HFFc6 (cell line): ENCODE data around the gene GAS2L1. TPM values are rescaled to one million over a fixed set of nuclear protein-coding genes. Genes with fewer than 3 reads are reported as not detected.
A peak's percentile ranks its signal among the peaks of the same experiment; 100 is the strongest.
"Not testable (repeated sequence)": the region's sequence is repeated elsewhere in the genome, so short reads cannot be mapped to it uniquely, and the experiment has no call there.

Experiments
- DNase-seq: peaks from one replicate; pipeline ENCODE4 v3.0.0-alpha.2; 2018
- H3K27ac Mint-ChIP-seq: 2 replicates; pipeline ENCODE4 v1.8.0; 2020; ENCODE audit warnings: mild to moderate bottlenecking, mixed read lengths
- H3K27me3 Mint-ChIP-seq: 2 replicates; pipeline ENCODE4 v1.8.0; 2021; ENCODE audit warnings: mild to moderate bottlenecking, moderate library complexity, mixed read lengths; ENCODE audit not compliant: insufficient read depth
- H3K36me3 Mint-ChIP-seq: 2 replicates; pipeline ENCODE4 v1.8.0; 2021; ENCODE audit warnings: low read depth, mixed read lengths
- H3K4me1 Mint-ChIP-seq: 2 replicates; pipeline ENCODE4 v1.8.0; 2020; ENCODE audit warnings: low read depth, mixed read lengths
- H3K4me3 Mint-ChIP-seq: 2 replicates; pipeline ENCODE4 v1.8.0; 2020; ENCODE audit warnings: mild to moderate bottlenecking, moderate library complexity, mixed read lengths
- H3K9me3 Mint-ChIP-seq: 2 replicates; pipeline ENCODE4 v1.8.0; 2020; ENCODE audit warnings: mild to moderate bottlenecking, mixed read lengths
- CTCF ChIP-seq: fragments of 200-600 bp; sonication (generic); IDR thresholded peaks from 2 replicates; pipeline ENCODE4 v1.5.0; 2021; ENCODE audit warnings: antibody characterized with exemption, mild to moderate bottlenecking
- total RNA-seq, 6 experiments: library from RNA; stranded (reverse); fragmentation: NEBNext Ultra II Directional; extraction: Animal tissue kit (Norgen Biotek cat#: 25700); gene quantifications; 2 replicates in 1 of 6; 3 replicates in 5 of 6; pipeline ENCODE4 v1.2.3, GENCODE V29; 2021

The GAS2L1 gene
- total RNA-seq, 6 experiments from 2014 or later: 40.5 to 48.8 (median 43.3) TPM

GRCh38 chr22:29343313-29343805 is 36.9 kb downstream of the GAS2L1 start:
- Mint-ChIP-seq H3K4me1 (peaks cover 49% of the 10 kb centered on the region), H3K4me3 (peak overlapping the region; percentile 46), H3K36me3 (peaks cover 27% of the 10 kb centered on the region), H3K27me3 (peaks cover 2% of the 10 kb centered on the region), H3K9me3 (no peaks in the 10 kb centered on the region), H3K27ac (peak overlapping the region; percentile 92)
- no peak for TF ChIP-seq CTCF
- DNase-seq: peak; percentile 63

GRCh38 chr22:29344137-29344536 is 37.7 kb downstream of the GAS2L1 start:
- Mint-ChIP-seq H3K9me3 (no peaks in the 10 kb centered on the region), H3K27me3 (peaks cover 2% of the 10 kb centered on the region), H3K27ac (peak overlapping the region; percentile 92), H3K4me3 (peak overlapping the region; percentile 43), H3K4me1 (peaks cover 45% of the 10 kb centered on the region), H3K36me3 (peaks cover 27% of the 10 kb centered on the region)
- DNase-seq: peak; percentile 98
- TF ChIP-seq CTCF: no peak

- H3K4me3 Mint-ChIP-seq, H3K9me3 Mint-ChIP-seq, DNase-seq, H3K27me3 Mint-ChIP-seq: not testable (repeated sequence)
- peaks cover 40% of the 10 kb centered on the region for H3K4me1 Mint-ChIP-seq
- peaks cover 22% of the 10 kb centered on the region for H3K36me3 Mint-ChIP-seq
- H3K27ac Mint-ChIP-seq: peak overlapping the region; percentile 92
Observed at GRCh38 chr22:29344889-29345288, 38.4 kb downstream of the GAS2L1 start.

- no peaks in the 10 kb centered on the region for H3K9me3 Mint-ChIP-seq
- peaks cover 22% of the 10 kb centered on the region for H3K36me3 Mint-ChIP-seq
- peaks cover 40% of the 10 kb centered on the region for H3K4me1 Mint-ChIP-seq
- H3K27ac Mint-ChIP-seq: peak overlapping the region; percentile 72
- no peak for DNase-seq
- no peaks in the 10 kb centered on the region; the same call in none of the 2 replicates for H3K27me3 Mint-ChIP-seq
- H3K4me3 Mint-ChIP-seq: peak overlapping the region; percentile 36; the same call in 1 of the 2 replicates
- TF ChIP-seq CTCF: no peak
Observed at GRCh38 chr22:29345932-29346331, 39.5 kb downstream of the GAS2L1 start.

- no peak for TF ChIP-seq CTCF
- no peaks in the 10 kb centered on the region for H3K9me3 Mint-ChIP-seq
- peaks cover 40% of the 10 kb centered on the region for H3K4me1 Mint-ChIP-seq
- no peak for DNase-seq
- H3K27me3 Mint-ChIP-seq: no peaks in the 10 kb centered on the region; the same call in none of the 2 replicates
- no peak overlapping the region for H3K4me3 Mint-ChIP-seq
- H3K36me3 Mint-ChIP-seq: peaks cover 25% of the 10 kb centered on the region
- H3K27ac Mint-ChIP-seq: no peak overlapping the region
Observed at GRCh38 chr22:29346659-29347058, 40.2 kb downstream of the GAS2L1 start.

- peaks cover 27% of the 10 kb centered on the region for H3K36me3 Mint-ChIP-seq
Observed at GRCh38 chr22:29348041-29348440, 41.6 kb downstream of the GAS2L1 start.

More at GRCh38 chr22:29348041-29348440, 41.6 kb downstream of the GAS2L1 start:
- no peak overlapping the region for H3K4me3 Mint-ChIP-seq
- no peak overlapping the region for H3K27ac Mint-ChIP-seq
- no peak for DNase-seq
- H3K9me3 Mint-ChIP-seq: no peaks in the 10 kb centered on the region
- H3K4me1 Mint-ChIP-seq: peaks cover 29% of the 10 kb centered on the region
- H3K27me3 Mint-ChIP-seq: no peaks in the 10 kb centered on the region; the same call in none of the 2 replicates
- TF ChIP-seq CTCF: no peak
